Mucosa of rectum (tissue), 2 donors: ENCODE measurements around the gene ENOSF1.

Experiments used
- H3K27ac ChIP-seq, 2 donors: one replicate each; pipeline ENCODE4 v1.7.0; 2013; ENCODE audit warnings: inconsistent platforms in 2 of 2, low read depth in 2 of 2, low read length in 2 of 2
- H3K27me3 ChIP-seq, 2 donors: one replicate each; pipeline ENCODE4 v1.7.0; 2013; ENCODE audit warnings: low read length in 2 of 2; ENCODE audit not compliant: control insufficient read depth in 2 of 2, insufficient read depth in 2 of 2
- H3K36me3 ChIP-seq, 2 donors: one replicate each; pipeline ENCODE4 v1.7.0; 2013; ENCODE audit warnings: low read length in 2 of 2; ENCODE audit not compliant: control insufficient read depth in 2 of 2, insufficient read depth in 2 of 2
- H3K4me1 ChIP-seq, 2 donors: one replicate each; pipeline ENCODE4 v1.7.0; 2013; ENCODE audit warnings: low read length in 2 of 2, mild to moderate bottlenecking in 1 of 2; ENCODE audit not compliant: control insufficient read depth in 2 of 2, insufficient read depth in 2 of 2
- H3K4me3 ChIP-seq, 2 donors: one replicate each; pipeline ENCODE4 v1.7.0; 2013; ENCODE audit warnings: low read length in 2 of 2
- H3K9ac ChIP-seq, 2 donors: one replicate each; pipeline ENCODE4 v1.7.0; 2013; ENCODE audit warnings: low read length in 2 of 2, low read depth in 1 of 2, mild to moderate bottlenecking in 1 of 2
- H3K9me3 ChIP-seq, 2 donors: one replicate each; pipeline ENCODE4 v1.7.0; 2013; ENCODE audit warnings: low read length in 2 of 2; ENCODE audit not compliant: control insufficient read depth in 2 of 2
- donor health status: healthy.
- donor health status: Normal muscosa, but diverticular disease.

Gene ENOSF1

DNA sequence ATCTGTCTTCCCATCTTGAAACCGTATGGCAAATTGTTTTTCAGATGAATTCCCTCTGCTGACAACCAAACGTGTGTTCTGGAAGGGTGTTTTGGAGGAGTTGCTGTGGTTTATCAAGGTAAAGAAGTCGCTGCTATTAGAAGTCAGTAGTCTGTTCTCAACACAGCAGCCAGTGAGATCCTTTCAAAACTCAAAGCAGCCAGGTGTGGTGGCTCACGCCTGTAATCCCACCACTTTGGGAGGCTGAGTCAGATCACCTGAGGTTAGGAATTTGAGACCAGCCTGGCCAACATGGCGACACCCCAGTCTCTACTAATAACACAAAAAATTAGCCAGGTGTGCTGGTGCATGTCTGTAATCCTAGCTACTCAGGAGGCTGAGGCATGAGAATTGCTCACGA is 52.8 kb downstream of the ENOSF1 start:
- no peak overlapping the region for H3K4me3 ChIP-seq
- H3K9me3 ChIP-seq: no peaks in the 10 kb centered on the region
- H3K36me3 ChIP-seq: peaks cover 0 to 2% of the 10 kb centered on the region in 2 donors
- H3K9ac ChIP-seq: no peak overlapping the region
- no peak overlapping the region for H3K27ac ChIP-seq
- H3K4me1 ChIP-seq: peaks cover 3 to 8% of the 10 kb centered on the region in 2 donors
- H3K27me3 ChIP-seq: peaks cover 0 to 2% of the 10 kb centered on the region in 2 donors

DNA sequence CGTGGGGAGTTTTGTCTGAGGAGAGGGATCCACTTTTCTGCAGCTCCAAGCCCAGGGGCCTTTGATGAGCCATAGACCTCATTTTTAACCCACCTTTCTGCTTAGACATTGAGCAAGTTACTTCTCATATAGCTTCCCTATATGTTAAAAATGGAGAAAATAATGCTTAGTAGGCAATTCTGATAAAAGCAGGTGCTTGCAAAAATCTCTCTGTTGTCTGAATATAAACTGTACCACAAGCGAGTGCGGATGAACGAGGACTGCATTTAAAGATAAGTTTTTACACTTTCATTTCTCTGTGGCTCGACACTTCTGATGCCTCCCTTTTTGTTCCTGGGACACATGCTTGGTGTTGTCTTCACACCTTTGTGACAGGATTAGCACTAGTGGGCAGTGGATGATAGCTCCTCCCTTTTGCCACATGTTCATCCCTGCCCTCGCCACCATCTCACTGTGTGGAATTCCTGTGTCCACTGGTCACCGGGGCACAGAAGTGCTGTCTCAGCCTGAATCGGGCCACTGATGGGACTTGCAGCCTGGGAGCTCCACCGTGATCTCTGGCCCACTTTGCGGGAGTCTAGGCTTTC is 53.4 kb downstream of the ENOSF1 start:
- Histone ChIP-seq H3K4me1 (peaks cover 3 to 8% of the 10 kb centered on the region in 2 donors), H3K27me3 (peaks cover 0 to 2% of the 10 kb centered on the region in 2 donors), H3K4me3 (peak overlapping the region; percentile 71 to 83), H3K27ac (no peak overlapping the region), H3K36me3 (peaks cover 0 to 2% of the 10 kb centered on the region in 2 donors), H3K9me3 (no peaks in the 10 kb centered on the region), H3K9ac (peak overlapping the region in 1 of 2 donors; percentile 56)

DNA sequence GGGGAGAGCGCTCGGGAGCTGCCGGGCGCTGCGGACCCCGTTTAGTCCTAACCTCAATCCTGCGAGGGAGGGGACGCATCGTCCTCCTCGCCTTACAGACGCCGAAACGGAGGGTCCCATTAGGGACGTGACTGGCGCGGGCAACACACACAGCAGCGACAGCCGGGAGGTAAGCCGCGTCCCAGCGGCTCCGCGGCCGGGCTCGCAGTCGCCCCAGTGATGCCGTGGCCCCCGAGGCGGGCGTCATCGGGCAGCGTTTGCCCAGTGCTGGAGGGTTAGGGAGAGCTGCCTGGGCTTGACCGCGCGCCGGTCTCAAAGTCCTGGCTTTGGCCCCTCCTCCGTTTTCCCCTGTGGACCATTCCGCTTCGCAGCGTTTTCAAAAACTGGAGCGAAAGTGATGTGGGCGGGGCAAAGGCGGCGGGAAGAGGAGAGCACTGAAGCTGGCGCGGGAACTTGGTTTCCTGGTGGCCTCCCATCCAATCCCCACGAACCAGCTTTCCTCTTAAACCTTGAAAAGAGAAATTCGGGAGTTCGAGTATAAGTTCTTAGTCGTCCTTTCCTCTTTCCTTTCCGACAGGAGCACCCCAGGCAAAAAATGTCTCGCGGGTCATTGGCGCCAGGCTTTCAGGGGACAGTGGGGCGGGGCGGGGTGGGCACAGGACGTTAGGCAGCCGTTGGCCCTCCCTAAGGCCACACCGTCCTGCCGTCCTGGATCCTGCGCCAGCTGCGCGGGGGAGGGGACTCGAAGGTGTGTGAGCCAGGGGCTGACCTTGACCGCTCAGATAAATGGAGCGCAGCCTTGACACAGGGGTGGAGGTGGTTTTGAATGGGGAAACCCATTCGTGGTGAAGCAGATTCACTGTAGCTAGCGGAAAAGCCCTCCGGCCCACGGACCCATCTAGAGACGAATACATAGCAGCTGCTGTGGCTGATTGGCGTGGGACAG is 54.2 kb downstream of the ENOSF1 start:
- peak overlapping the region; percentile 76 to 78 for H3K27ac ChIP-seq
- H3K9ac ChIP-seq: peak overlapping the region; percentile 56 to 69
- H3K27me3 ChIP-seq: peaks cover 0 to 2% of the 10 kb centered on the region in 2 donors
- H3K36me3 ChIP-seq: peaks cover 0 to 2% of the 10 kb centered on the region in 2 donors
- H3K9me3 ChIP-seq: no peaks in the 10 kb centered on the region
- H3K4me1 ChIP-seq: peaks cover 3 to 8% of the 10 kb centered on the region in 2 donors
- H3K4me3 ChIP-seq: peak overlapping the region; percentile 71 to 83

DNA sequence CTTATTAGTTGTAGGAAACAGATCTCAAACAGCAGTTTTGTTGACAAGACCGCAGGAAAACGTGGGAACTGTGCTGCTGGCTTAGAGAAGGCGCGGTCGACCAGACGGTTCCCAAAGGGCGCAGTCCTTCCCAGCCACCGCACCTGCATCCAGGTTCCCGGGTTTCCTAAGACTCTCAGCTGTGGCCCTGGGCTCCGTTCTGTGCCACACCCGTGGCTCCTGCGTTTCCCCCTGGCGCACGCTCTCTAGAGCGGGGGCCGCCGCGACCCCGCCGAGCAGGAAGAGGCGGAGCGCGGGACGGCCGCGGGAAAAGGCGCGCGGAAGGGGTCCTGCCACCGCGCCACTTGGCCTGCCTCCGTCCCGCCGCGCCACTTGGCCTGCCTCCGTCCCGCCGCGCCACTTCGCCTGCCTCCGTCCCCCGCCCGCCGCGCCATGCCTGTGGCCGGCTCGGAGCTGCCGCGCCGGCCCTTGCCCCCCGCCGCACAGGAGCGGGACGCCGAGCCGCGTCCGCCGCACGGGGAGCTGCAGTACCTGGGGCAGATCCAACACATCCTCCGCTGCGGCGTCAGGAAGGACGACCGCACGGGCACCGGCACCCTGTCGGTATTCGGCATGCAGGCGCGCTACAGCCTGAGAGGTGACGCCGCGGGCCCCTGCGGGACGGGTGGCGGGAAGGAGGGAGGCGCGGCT is 55.0 kb downstream of the ENOSF1 start, which contains the start of gene TYMS:
TYMS (plus strand) TSS at position 343 of the 690 bp plus-strand sequence; CDS start at position 433, 90 bp downstream.
- H3K4me1 ChIP-seq: peaks cover 3 to 8% of the 10 kb centered on the region in 2 donors
- peaks cover 0 to 2% of the 10 kb centered on the region in 2 donors for H3K27me3 ChIP-seq
- H3K36me3 ChIP-seq: peaks cover 0 to 2% of the 10 kb centered on the region in 2 donors
- H3K27ac ChIP-seq: peak within 1 kb of the TSS; percentile 76 to 78
- peak within 1 kb of the TSS; percentile 71 to 83 for H3K4me3 ChIP-seq
- peak within 1 kb of the TSS; percentile 47 to 69 for H3K9ac ChIP-seq
- no peaks in the 10 kb centered on the region for H3K9me3 ChIP-seq

DNA sequence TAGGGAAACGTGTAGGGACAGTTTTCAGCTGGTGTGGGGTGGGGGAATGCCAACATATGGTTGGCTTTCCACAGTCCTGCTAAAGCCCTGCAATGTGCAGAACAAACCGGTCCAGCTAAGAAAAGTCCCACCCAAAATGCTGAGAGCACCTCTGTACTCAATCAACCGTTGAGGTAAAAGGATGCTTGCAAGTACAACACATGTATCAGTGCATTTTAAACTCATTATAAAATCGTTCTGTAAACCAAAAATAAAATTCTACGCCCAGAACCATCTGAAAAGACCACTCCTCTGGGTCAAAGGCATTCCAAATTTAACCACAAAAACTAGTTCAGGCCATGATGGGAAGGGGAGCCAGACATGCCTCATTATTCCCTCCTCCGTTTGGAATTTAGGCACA is 57.0 kb downstream of the ENOSF1 start:
- no peaks in the 10 kb centered on the region for H3K36me3 ChIP-seq
- H3K27ac ChIP-seq: no peak overlapping the region
- H3K9ac ChIP-seq: no peak overlapping the region
- H3K4me1 ChIP-seq: peaks cover 3 to 8% of the 10 kb centered on the region in 2 donors
- H3K4me3 ChIP-seq: no peak overlapping the region
- peaks cover 0 to 2% of the 10 kb centered on the region in 2 donors for H3K27me3 ChIP-seq
- no peaks in the 10 kb centered on the region for H3K9me3 ChIP-seq

DNA sequence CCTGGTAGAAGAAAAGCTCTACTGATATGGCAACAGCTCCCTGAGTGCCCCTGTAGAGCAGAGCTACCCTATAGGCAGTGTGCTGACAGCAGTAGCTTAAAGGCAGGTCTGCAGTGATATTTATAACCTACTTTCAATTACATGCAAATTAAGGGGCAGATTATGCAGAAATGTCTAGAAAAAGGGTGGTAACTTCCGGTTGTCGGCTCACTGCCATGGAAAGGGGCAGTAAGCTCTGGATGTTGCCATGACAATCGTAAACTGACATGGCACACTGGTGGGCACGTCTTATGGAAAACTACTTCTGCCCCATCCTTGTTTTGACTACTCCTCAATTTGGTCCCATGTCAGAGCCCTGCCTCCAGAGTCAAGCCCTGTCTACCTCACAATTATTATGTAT is 57.8 kb downstream of the ENOSF1 start:
- H3K9me3 ChIP-seq: no peaks in the 10 kb centered on the region
- H3K4me3 ChIP-seq: no peak overlapping the region
- no peak overlapping the region for H3K9ac ChIP-seq
- no peak overlapping the region for H3K27ac ChIP-seq
- no peaks in the 10 kb centered on the region for H3K36me3 ChIP-seq
- H3K4me1 ChIP-seq: peaks cover 3 to 8% of the 10 kb centered on the region in 2 donors
- peaks cover 0 to 2% of the 10 kb centered on the region in 2 donors for H3K27me3 ChIP-seq

DNA sequence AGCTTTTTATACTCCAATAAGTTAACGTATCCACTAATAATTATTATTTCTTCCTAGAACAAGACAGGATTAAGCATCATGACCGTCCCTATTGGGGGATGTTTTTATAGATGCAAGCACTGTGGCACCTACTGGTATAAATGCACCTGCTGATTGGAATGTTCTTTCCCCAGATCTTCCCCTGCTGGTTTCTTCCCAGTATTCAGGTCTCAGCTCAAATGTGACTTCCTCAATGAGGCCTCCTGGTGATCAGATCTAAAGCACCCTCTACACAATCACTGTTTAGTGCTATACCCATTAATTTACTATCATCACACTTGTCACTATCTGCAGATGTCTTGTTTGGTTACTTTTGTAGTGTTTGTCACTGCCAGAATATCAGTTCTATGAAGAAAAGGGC is 58.9 kb downstream of the ENOSF1 start:
- no peak overlapping the region for H3K9ac ChIP-seq
- H3K36me3 ChIP-seq: no peaks in the 10 kb centered on the region
- no peaks in the 10 kb centered on the region for H3K9me3 ChIP-seq
- H3K27ac ChIP-seq: no peak overlapping the region
- peaks cover under 1 to 4% of the 10 kb centered on the region in 2 donors for H3K4me1 ChIP-seq
- H3K27me3 ChIP-seq: no peaks in the 10 kb centered on the region
- no peak overlapping the region for H3K4me3 ChIP-seq

DNA sequence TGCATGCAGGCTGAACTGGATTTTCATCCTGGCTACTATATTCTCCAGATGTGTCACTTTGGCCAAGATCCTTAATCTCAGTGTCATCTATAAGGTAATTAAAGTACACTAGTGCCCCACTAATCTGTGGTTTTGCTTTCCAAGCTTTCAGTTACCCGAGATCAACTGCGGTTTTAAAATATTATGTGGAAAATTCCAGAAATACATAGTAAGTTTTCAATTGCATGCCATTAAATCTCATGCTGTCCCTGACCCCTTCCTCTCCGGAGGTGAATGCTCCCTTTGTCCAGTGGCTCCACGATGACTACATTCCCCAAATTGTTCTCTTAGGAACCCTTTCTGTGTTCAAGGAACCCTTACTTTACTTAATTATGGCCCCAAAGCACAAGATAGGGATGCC is 60.3 kb downstream of the ENOSF1 start:
- Histone ChIP-seq H3K27ac (no peak overlapping the region), H3K9me3 (no peaks in the 10 kb centered on the region), H3K4me1 (peaks cover 0 to under 1% of the 10 kb centered on the region in 2 donors), H3K4me3 (no peak overlapping the region), H3K36me3 (no peaks in the 10 kb centered on the region), H3K27me3 (no peaks in the 10 kb centered on the region), H3K9ac (no peak overlapping the region)

DNA sequence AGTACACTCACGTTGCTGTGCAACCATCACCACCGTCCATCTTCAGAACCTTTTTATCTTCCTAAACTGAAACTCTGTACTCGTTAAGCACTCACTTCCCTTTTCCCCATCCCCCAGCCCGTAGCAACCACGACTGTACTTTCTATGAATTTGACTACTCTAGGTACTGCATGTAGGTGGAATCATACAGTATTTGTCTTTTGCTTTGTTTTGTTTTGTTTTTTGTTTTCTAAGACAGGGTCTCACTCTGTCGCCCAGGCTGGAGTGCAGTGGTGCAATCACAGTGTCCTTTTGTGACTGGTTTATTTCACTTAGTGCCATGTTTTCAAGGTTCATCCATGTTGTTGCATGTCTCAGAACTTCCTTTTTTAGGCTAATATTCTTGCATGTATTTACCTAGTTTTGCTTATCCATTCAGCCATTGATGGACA is 62.0 kb downstream of the ENOSF1 start:
- H3K4me1 ChIP-seq: no peaks in the 10 kb centered on the region
- H3K9me3 ChIP-seq: no peaks in the 10 kb centered on the region
- H3K27ac ChIP-seq: no peak overlapping the region
- H3K4me3 ChIP-seq: no peak overlapping the region
- no peak overlapping the region for H3K9ac ChIP-seq
- no peaks in the 10 kb centered on the region for H3K27me3 ChIP-seq
- H3K36me3 ChIP-seq: no peaks in the 10 kb centered on the region
